HepG2 (cell line): Measurements from ENCODE around the gene DPY19L3. TPM values are rescaled to one million over a fixed set of nuclear protein-coding genes. Genes with fewer than 3 reads are reported as not detected.

Source experiments
- EP300 ChIP-seq, 3 experiments: sonication (generic) in 1 of 3; formaldehyde crosslinking in 1 of 3; IDR thresholded peaks; 2 replicates each; pipeline versions ENCODE4 v1.5.1 to v1.6.1; 2011 to 2020; ENCODE audit warnings: low read depth in 2 of 3, low read length in 2 of 3, borderline replicate concordance in 1 of 3, improper control_type of control experiment in 1 of 3, mild to moderate bottlenecking in 1 of 3, missing genetic modification reagents in 1 of 3, moderate library complexity in 1 of 3
- ERF ChIP-seq: IDR thresholded peaks from 2 replicates; pipeline ENCODE4 v1.6.1; 2018; ENCODE audit warnings: missing biosample characterization, missing genetic modification reagents
- HMGXB3 ChIP-seq: sonication (generic); formaldehyde crosslinking; IDR thresholded peaks from 2 replicates; pipeline ENCODE4 v1.4.0; 2020; ENCODE audit warnings: missing genetic modification reagents, borderline replicate concordance
- HOXA3 ChIP-seq: sonication (generic); formaldehyde crosslinking; IDR thresholded peaks from 2 replicates; pipeline ENCODE4 v1.5.0; 2020; ENCODE audit warnings: missing genetic modification reagents
- JARID2 ChIP-seq: sonication (generic); formaldehyde crosslinking; IDR thresholded peaks from 2 replicates; pipeline ENCODE4 v1.8.1; 2023; ENCODE audit warnings: missing genetic modification reagents, inconsistent platforms; ENCODE audit not compliant: insufficient replicate concordance
- POLR2AphosphoS5 ChIP-seq: IDR thresholded peaks from 2 replicates; pipeline ENCODE4 v1.6.1; 2012; ENCODE audit warnings: low read depth, low read length
- RCOR2 ChIP-seq: IDR thresholded peaks from 2 replicates; pipeline ENCODE4 v1.6.1; 2016; ENCODE audit warnings: missing biosample characterization, missing genetic modification reagents
- SIX1 ChIP-seq: sonication (generic); formaldehyde crosslinking; IDR thresholded peaks from 2 replicates; pipeline ENCODE4 v1.4.0; 2020; ENCODE audit warnings: missing genetic modification reagents, borderline replicate concordance
- SMC3 ChIP-seq: IDR thresholded peaks from 2 replicates; pipeline ENCODE4 v1.6.1; 2011; ENCODE audit warnings: low read length, improper control_type of control experiment
- TCF7 ChIP-seq: sonication (generic); IDR thresholded peaks from 2 replicates; pipeline ENCODE4 v1.6.1; 2016; ENCODE audit warnings: antibody characterized with exemption, low read depth
- ZNF549 ChIP-seq: sonication (generic); formaldehyde crosslinking; IDR thresholded peaks from 2 replicates; pipeline ENCODE4 v1.5.0; 2020; ENCODE audit warnings: missing genetic modification reagents
- ZNF646 ChIP-seq: sonication (generic); formaldehyde crosslinking; IDR thresholded peaks from 2 replicates; pipeline ENCODE4 v1.9.0; 2021; ENCODE audit warnings: mild to moderate bottlenecking, missing genetic modification reagents
- ZNF678 ChIP-seq: sonication (generic); formaldehyde crosslinking; IDR thresholded peaks from 2 replicates; pipeline ENCODE4 v1.4.0; 2020; ENCODE audit warnings: mild to moderate bottlenecking, missing genetic modification reagents
- ZNF841 ChIP-seq: sonication (generic); formaldehyde crosslinking; IDR thresholded peaks from 2 replicates; pipeline ENCODE4 v1.8.1; 2023; ENCODE audit warnings: missing genetic modification reagents, borderline replicate concordance
- polyA plus RNA-seq, 8 experiments: library from polyadenylated mRNA; depleted of rRNA in 3 of 8; stranded (reverse) in 7 of 8; unstranded in 1 of 8; fragments of >200 nt; fragmentation: Illumina TruSeq in 4 of 8; extraction: Trizol in 4 of 8; gene quantifications; 2 replicates each; pipeline versions ENCODE4 v1.2.1 to v1.2.3, GENCODE V29; 2011 to 2016; ENCODE audit warnings: low read depth in 4 of 8, missing spikeins in 1 of 8, mixed read lengths in 1 of 8; ENCODE audit not compliant: insufficient read depth in 1 of 8
- total RNA-seq, 5 experiments: library from RNA; depleted of rRNA; stranded (reverse); fragments of >200 nt; fragmentation: Illumina TruSeq; extraction: Trizol; gene quantifications; 2 replicates each; pipeline ENCODE4 v1.2.3, GENCODE V29; 2016; ENCODE audit warnings: low read depth in 1 of 5
- TF ChIP-seq, protein P1 (sequence below): sonication (generic); formaldehyde crosslinking; conservative IDR thresholded peaks from 2 replicates; pipeline ENCODE4 v1.8.0; 2022; ENCODE audit warnings: low read depth, missing genetic modification reagents
- TF ChIP-seq, protein P2 (sequence below): IDR thresholded peaks from 2 replicates; pipeline ENCODE4 v1.6.1; 2018; ENCODE audit warnings: missing genetic modification reagents

DPY19L3 gene
- total and polyA plus RNA-seq, 2 of the 13 experiments (the other 11 are each of a cell fraction or from before 2014, with no cell fraction given) = 21.6 to 25.2 TPM

DNA sequence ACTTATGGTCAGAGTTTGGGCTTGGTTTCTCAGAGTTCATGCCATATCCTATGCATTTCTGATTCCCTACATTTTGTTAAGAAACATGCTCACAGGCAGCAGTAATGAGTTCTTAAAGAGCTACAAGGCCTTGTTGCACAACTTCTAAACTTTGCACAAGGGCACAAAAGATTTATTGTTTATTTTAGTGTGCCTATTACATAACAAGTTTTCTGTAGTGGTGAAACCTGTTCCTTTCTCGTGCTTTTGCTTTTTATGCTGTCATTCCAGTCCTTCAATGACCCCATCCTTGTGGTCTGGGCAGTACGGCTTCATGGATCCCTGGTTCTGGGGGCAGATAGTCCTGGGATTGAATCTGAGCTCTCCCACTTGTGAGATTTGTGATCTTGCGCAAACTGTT is 42.4 kb upstream of the DPY19L3 start (continued):
- TF ChIP-seq HMGXB3 (CRISPR knock-in tag) (peak; percentile 58; the same call in 1 of the 2 replicates), JARID2 (CRISPR knock-in tag) (no peak), SMC3 (peak; percentile 48; the same call in 1 of the 2 replicates), ZNF549 (no peak), TCF7 (peak; percentile 56; the same call in 1 of the 2 replicates), ERF (CRISPR knock-in tag) (peak; percentile 61; the same call in 1 of the 2 replicates), EP300 (IDR thresholded peaks at IDR 0.05; ENCODE audit: low read depth in 2 of 2, low read length in 2 of 2) (peak; percentile 76 to 78; a peak in 3 of 4 replicates), EP300 (CRISPR knock-in tag; IDR thresholded peaks at IDR 0.05; ENCODE audit: borderline replicate concordance) (peak; percentile 24; the same call in 1 of the 2 replicates), ZNF678 (CRISPR knock-in tag) (no peak), POLR2AphosphoS5 (no peak), ZNF841 (peak; percentile 38; the same call in 1 of the 2 replicates), SIX1 (CRISPR knock-in tag) (peak; percentile 42; the same call in 1 of the 2 replicates), HOXA3 (CRISPR knock-in tag) (peak; percentile 42), ZNF646 (CRISPR knock-in tag) (no peak), RCOR2 (CRISPR knock-in tag) (peak; percentile 49; the same call in 1 of the 2 replicates)
- TF ChIP-seq, protein P1, sequence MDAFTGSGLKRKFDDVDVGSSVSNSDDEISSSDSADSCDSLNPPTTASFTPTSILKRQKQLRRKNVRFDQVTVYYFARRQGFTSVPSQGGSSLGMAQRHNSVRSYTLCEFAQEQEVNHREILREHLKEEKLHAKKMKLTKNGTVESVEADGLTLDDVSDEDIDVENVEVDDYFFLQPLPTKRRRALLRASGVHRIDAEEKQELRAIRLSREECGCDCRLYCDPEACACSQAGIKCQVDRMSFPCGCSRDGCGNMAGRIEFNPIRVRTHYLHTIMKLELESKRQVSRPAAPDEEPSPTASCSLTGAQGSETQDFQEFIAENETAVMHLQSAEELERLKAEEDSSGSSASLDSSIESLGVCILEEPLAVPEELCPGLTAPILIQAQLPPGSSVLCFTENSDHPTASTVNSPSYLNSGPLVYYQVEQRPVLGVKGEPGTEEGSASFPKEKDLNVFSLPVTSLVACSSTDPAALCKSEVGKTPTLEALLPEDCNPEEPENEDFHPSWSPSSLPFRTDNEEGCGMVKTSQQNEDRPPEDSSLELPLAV (CRISPR knock-in tag) = no peak
- TF ChIP-seq, protein P2, sequence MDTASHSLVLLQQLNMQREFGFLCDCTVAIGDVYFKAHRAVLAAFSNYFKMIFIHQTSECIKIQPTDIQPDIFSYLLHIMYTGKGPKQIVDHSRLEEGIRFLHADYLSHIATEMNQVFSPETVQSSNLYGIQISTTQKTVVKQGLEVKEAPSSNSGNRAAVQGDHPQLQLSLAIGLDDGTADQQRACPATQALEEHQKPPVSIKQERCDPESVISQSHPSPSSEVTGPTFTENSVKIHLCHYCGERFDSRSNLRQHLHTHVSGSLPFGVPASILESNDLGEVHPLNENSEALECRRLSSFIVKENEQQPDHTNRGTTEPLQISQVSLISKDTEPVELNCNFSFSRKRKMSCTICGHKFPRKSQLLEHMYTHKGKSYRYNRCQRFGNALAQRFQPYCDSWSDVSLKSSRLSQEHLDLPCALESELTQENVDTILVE (CRISPR knock-in tag) = 0 out of 2 replicates have a peak, but pooled peaks have one; percentile 61
